GM19395 (cell line): ENCODE results near the gene BHLHE40.

Source experiments
- ATAC-seq: cut with Tn5 transposase; IDR thresholded peaks from one replicate; pipeline ENCODE4 v1.9.1; 2021; ENCODE audit warnings: mild to moderate bottlenecking, moderate library complexity; ENCODE audit not compliant: unreplicated experiment

The BHLHE40 gene

DNA sequence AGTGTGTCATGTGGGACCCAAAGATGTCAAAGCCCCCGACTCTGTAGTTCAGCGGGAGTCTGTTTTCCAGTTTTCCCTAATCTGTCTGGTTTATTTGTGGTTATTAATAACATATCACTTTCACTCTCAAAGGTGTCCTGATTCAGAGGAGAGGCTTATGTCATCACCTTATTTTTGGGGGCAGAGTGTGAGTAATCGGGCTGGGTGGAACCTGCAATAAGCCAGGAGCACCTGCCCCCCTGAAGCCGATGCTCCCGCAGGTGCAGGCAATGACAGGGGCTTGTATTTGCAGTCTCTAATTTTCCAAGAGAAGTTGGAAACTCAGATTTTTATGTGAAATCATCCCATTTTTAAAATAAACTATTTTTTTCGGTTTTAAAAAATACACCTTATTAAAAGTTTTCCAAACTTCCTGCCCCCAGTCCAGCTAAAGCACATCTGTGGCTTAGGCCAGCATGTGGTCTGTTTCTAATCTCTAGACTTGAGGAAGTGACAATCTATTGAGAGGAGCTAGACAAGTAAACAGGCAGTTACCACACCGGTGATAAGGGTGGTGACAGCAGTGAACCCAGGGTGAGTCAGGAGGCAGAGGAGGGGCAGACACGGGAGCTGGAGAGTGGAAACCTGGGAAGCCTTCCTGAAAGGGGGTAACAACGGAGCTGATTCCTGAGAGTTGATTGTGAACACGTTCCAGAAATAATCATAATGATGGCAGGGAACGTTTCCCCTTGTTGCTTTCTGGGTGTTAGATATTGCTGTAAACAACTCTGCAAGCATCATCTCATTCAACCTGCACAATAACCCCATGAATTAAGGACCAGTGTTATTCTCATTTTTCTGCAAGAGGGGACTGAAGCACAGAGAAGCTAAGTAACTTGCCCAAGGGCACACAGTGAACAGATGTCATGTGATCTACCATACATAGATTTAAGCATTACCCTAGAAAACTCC, 37.2 kb downstream of the BHLHE40 start:
- peak; percentile 68 for ATAC-seq

DNA sequence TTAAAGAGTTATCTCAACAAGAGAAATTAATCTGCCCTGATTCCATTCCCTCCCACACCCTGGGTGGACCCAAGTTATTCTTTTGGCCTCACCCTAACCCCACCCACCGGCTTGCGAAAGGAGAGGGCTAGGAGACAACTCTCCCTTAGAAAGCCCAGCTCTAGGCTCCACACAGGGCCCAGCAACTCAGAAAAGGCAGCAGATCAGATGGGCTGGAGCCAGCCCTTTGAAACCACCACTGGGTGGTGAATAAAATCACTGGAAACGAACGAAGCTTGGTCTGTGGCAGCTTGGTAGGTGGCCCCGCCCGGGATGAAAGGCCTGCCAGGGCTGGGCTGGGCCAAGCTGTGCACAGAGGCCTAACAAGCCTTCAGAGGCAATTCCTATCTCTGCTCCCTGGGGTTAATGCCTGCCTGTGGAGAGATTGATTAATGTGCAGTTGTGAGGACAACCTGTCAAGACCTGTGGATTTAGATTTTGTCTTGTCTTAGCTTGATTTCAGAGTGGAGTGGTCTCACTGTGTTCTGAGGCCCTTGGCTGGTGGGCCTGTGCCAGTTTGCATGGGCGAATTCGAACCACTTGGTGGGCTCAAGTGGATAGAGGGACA, 38.8 kb downstream of the BHLHE40 start:
- no peak for ATAC-seq

DNA sequence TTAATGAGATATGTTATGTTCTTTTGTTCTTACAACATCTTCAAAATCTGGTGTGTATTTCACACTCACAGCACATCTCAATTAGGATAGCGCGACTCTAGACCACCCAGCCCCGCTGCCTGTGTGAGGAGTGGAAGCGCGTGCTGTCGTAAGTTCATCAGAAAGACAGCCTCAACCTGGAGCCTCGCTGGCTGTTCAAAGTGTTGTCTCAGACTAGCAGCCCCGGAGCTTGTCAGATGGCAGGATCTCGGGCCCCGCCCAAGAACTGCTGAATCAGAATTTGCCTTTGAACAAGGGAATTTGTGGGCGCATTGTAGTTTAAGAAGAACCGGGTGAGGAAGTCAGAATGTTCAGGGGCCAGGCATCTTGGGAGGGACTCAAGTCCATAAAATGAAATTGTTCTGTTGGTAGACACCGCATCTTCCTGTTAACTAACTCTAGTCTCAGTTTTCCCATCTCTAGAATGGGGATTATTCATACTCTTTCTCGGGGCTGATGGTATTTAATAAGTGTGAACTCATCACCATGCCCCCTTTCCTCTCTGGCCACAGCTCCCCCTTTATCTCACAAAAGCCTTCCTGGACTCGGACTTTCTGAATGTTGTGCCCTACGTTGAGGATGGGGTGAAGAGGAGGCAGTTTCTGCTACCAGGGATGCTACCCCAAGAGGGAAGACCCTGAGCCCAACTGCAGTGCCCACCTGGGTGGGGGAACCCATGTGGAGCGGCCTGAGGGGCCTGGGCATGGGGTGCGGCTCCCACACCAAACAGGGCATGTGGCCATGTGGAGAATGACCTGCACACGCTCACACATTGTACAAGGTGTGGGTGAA, 40.4 kb downstream of the BHLHE40 start:
- ATAC-seq: no peak

DNA sequence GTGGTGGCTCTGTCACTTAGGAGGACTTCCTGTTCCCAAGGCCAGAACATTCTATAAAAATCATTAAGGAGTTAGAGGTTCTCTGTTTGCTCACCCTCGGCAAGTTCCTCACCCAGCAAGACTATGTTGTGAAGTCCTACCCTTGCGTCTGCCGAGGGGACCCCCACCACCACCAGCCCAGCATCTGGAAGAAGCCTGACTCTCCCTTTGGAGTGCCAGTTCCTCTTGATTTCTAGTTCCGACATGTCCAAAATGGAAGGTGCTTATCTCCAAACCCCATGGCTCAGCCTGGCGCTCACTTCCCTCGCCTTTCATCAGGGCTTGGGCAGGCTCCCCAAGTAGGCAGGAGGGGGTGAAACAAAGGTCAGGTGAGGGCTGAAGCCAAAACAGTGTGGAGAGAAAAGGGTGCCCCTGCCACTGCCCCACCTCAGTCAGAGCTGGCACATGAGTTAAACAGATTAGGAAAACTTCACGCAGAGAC, 41.0 kb downstream of the BHLHE40 start:
- no peak for ATAC-seq

DNA sequence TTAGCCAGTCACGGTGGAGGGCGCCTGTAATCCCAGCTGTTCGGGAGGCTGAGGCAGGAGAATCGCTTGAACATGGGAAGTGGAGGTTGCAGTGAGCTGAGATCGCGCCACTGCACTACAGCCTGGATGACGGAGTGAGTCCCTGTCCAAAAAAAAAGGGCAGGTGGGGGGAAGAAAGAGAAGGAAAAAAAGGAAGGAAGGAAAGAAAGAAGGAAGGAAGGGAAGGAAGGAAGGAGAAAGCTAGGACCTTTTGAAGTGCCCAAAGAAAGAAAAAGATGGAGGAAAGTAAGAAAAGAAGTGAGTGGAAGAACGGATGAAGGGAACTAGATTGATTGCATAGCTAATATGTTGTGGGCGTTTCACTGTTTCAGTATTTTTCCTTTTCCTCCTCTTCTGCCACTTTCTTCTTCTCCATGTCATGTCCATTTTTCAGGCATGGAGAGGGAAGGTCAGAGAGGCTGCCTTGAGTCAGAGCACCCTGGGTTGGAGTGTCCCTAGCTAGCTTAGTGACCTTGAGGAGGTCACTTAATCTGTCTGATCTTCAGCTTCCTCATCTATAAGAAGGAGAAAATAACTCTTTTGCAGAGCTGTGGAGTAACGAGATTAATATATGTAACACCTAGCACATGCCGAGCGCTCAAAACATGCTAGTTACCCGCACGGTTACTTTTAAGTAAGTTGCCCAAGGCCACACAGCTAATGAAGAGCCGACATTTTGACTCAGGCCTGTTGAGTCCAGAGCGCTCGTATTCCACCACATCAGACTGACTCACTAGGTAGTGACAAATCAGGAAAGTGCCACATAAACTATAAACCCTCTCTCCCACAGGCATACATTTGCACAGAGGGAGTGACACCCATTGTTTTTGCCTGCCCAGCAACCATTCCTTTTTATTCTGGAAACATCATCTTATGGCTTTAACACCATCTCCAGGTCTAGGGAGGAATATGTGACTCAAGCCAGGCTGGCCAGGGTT, 42.2 kb downstream of the BHLHE40 start:
- ATAC-seq: no peak

DNA sequence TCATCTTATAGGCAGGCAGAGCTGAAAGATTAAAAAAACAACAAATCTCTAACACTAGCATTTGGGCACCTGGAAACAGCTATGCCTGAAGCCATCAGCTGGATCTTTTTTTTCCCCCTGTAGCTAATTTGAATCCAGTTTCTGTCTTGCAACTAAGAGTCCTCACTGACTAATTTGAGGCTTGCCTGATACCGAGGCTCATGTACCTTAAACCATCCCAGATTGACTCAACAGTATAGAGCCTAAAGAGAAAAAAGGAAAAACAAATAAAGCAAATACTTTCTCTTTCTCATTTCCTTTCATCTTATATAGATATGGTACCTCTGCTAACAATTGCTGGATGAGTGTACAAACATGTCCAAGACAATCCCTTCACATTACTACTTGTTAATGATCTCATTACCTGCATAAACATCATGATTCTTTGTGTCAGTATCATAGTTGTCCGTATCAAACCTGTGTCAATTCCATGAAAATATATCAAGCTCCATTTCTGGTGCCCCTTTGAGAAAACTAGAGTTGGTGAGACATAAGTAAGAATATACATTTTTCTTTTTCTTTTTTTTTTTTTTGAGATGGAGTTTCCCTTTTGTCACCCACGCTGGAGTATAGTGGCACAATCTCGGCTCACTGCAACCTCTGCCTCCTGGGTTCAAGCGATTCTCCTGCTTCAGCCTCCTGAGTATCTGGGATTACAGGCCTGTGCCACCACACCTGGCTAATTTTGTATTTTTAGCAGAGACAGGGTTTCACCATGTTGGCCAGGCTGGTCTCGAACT, 43.1 kb downstream of the BHLHE40 start:
- ATAC-seq: peak; percentile 75

DNA sequence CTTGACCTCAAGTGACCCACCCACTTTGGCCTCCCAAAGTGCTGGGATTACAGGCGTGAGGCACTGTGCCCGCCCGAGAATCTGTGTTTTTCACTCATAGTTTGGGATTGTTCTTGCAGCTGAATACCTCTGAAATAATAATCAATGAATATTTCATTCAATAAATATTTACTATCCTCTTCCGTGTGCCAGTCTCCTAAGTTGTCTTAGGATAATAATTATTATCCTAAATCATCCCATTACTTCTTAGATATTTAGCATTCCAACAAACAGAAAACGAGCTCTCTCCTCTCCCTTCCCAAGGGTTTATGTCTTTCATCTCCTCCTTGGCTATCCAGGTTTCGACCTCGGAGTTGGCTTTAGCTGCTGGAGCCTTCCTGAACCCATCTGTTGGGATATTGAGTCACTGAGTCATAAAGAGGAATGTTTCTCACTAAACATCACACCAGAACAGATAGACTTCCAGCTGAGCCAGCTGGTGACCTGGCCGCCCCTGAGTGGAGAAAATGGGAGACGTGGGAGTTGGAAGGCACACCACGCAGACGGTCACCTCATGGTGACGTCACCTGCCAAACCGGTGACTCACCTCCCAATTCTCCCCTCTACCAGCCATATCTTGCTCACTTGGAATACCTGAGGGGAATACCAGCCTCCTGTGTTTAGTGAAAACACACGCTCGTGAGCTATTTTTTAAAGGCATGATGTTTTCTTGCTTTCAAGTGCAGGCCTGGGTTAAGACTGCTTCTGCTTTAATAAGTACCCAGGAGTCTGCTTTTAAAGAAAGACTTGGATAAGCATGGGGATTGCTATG, 43.9 kb downstream of the BHLHE40 start:
- ATAC-seq: no peak

DNA sequence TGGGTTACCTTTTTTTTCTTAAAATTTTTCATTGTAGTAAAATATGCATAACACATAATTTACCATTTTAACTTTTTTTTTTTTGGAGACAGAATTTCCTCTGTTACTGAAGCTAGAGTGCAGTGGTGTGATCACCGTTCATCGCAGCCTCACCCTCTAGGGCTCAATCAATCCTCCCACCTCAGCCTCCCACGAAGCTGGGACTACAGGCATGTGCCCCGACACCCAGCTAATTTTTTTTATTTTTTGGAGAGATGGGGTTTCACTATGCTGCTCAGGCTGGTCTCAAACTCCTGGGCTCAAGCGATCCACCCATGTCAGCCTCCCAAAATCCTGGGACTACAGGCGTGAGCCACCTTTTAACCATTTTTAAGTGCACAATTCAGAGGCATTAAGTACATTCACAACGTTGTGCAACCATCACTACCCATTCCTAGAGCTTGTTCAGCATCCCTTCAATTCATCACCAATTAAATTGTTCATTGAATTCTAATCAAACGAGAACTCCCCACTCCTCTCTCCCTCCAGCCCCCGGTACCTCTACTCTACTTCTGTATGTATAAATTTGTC, 44.6 kb downstream of the BHLHE40 start:
- no peak for ATAC-seq

DNA sequence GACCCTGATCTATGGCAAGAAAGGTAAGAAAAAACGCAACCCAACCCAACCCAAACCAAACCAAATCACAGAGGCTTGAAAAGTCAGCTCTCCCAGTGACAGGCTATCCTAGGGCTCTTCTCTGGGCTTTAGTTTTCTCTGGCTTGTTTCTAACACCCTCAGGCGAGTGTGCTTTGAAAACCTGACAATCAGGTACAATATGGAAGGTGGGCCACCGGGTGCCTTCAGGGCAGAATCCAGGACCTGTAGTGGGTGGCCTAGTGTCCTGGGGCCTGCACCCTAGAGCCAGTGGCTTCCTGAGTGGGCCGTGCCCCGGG, 46.8 kb downstream of the BHLHE40 start:
- no peak for ATAC-seq

DNA sequence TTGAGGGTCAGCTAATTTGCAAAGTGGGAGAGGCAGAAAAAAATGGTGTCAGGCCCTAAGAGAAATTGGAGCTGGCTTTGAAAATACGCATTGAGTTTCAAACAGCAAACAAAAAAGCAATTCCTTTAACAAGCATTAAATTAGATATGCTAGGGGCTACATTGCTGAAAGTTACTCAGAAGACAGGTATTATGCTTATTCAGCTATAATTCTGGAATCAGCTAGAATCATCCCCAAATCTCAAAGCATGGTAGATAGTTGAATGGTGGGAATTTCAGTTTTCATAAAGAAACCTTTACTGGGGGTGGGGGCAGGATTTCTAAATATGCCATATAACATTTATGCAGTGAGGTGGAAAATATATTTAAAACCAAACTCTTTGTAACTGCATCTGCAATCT, 50.5 kb downstream of the BHLHE40 start:
- no peak for ATAC-seq

DNA sequence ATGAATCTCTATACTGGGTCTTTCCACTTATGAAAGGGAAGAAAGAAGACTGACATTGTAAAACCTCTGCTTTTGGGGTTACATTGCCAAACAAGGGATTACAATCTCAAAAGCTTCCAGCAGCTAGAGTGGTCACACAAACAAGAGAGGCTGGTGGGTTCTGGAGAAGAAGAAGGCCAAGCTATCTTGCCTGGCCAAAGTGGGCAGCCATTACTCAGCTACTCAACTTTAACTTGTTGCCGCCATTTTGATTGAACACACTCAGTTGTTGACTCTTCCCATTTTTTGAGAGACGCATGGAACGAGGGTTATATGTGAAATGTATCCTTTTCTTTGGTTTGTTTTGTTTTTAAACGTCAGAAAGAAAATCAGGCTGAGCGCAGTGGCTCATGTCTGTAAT, 50.9 kb downstream of the BHLHE40 start:
- ATAC-seq: no peak

DNA sequence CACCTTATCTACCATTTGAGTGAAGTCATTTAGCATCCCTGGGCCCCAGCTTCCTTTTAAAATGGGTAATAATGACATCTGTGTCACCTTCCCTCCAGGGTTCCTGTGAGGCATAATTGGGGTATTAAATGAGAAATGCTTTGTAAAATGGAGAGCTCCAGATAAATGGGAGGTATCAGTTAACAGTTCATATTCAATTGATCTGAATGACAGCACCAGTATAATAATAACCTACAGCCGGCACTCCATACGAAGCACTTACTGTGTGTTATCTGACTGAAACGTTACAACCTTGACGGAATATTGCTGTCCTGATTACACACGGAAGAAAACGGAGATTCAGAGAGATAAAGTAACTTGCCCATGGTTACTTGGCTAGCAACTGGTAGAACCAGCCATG, 53.6 kb downstream of the BHLHE40 start:
- no peak for ATAC-seq
